MCF 10A (cell line): ENCODE measurements around the gene DYSF. TPM values are rescaled to one million over a fixed set of nuclear protein-coding genes. Genes with fewer than 3 reads are reported as not detected.
"Not testable (repeated sequence)": the region's sequence is repeated elsewhere in the genome, so short reads cannot be mapped to it uniquely, and the experiment has no call there.

Experiments used
- Bru-seq: library from RNA; stranded (reverse); fragments of 400-500 nt; gene quantifications from one replicate; lab custom pipeline; 2021; lab: Mats Ljungman, UMichigan
- BruChase-seq, 2 experiments: library from RNA; stranded (reverse); fragments of 400-500 nt; gene quantifications; one replicate each; lab custom pipeline; 2021; lab: Mats Ljungman, UMichigan
- BruUV-seq: library from RNA; stranded (reverse); fragments of 400-500 nt; replicated peaks from 2 replicates; lab custom pipeline; 2021; lab: Mats Ljungman, UMichigan
- CTCF ChIA-PET: fragments of 300-600 bp; sonication (Branson Sonifier 250); formaldehyde crosslinking; extraction: SDS; loops from one replicate; lab custom pipeline; 2021; ENCODE audit warnings: antibody characterized with exemption, inconsistent platforms; lab: Yijun Ruan, JAX
- POLR2A ChIA-PET: fragments of 300-600, 350-650 bp; sonication (Branson Sonifier 250); formaldehyde crosslinking; extraction: SDS; loops from one replicate; lab custom pipeline; 2020; ENCODE audit warnings: antibody characterized with exemption, inconsistent platforms; lab: Yijun Ruan, JAX
- DNase-seq: peaks from one replicate; pipeline ENCODE4 v3.0.0-alpha.2; 2018; ENCODE audit not compliant: unreplicated experiment
- H3K27ac Mint-ChIP-seq: one replicate; pipeline ENCODE4 v1.8.0; 2022; ENCODE audit warnings: mild to moderate bottlenecking, low read depth, mixed read lengths; ENCODE audit not compliant: unreplicated experiment
- H3K27me3 Mint-ChIP-seq: one replicate; pipeline ENCODE4 v1.8.0; 2022; ENCODE audit warnings: mixed read lengths; ENCODE audit not compliant: insufficient read depth, unreplicated experiment
- H3K36me3 Mint-ChIP-seq: one replicate; pipeline ENCODE4 v1.8.0; 2022; ENCODE audit warnings: mild to moderate bottlenecking, moderate library complexity, mixed read lengths; ENCODE audit not compliant: insufficient read depth, unreplicated experiment
- H3K4me1 Mint-ChIP-seq: one replicate; pipeline ENCODE4 v1.8.0; 2022; ENCODE audit warnings: mixed read lengths; ENCODE audit not compliant: insufficient read depth, unreplicated experiment
- H3K4me3 Mint-ChIP-seq: one replicate; pipeline ENCODE4 v1.8.0; 2022; ENCODE audit warnings: mild to moderate bottlenecking, moderate library complexity, mixed read lengths; ENCODE audit not compliant: unreplicated experiment
- H3K9me3 Mint-ChIP-seq: one replicate; pipeline ENCODE4 v1.8.0; 2022; ENCODE audit warnings: mixed read lengths; ENCODE audit not compliant: unreplicated experiment
- CTCF ChIP-seq: fragments of 200-600 bp; IDR thresholded peaks from one replicate; pipeline ENCODE4 v1.8.0; 2022; ENCODE audit warnings: antibody characterized with exemption, mild to moderate bottlenecking; ENCODE audit not compliant: unreplicated experiment
- intact Hi-C: fragments of 100-400 bp; cut with micrococcal nuclease; formaldehyde crosslinking; loops from 2 replicates; pipeline ENCODE4 v1.14.1; 2022
- long read RNA-seq: library from polyadenylated mRNA; stranded (forward); transcript quantifications from one replicate; pipeline ENCODE4 v2.0.0, GENCODE V29; 2022
- total RNA-seq: library from RNA; stranded (reverse); gene quantifications from 2 replicates; pipeline ENCODE4 v1.2.3, GENCODE V29; 2022

Gene DYSF
- 2.0 and 2.1 TPM in 2 replicates for total RNA-seq
- percentile 27 among the genes with signal in this experiment for Bru-seq, nascent RNA
- BruChase-seq, experiment 1, labeled RNA remaining after a 6-hour chase = percentile 27 among the genes with signal in this experiment
- BruChase-seq, experiment 2, labeled RNA remaining after a 2-hour chase = percentile 26 among the genes with signal in this experiment
- long read RNA-seq, partial matches to known transcripts = 1 of 2 reads
- long read RNA-seq, other reads (novel, unspliced or antisense) = 1 of 2 reads

DNA sequence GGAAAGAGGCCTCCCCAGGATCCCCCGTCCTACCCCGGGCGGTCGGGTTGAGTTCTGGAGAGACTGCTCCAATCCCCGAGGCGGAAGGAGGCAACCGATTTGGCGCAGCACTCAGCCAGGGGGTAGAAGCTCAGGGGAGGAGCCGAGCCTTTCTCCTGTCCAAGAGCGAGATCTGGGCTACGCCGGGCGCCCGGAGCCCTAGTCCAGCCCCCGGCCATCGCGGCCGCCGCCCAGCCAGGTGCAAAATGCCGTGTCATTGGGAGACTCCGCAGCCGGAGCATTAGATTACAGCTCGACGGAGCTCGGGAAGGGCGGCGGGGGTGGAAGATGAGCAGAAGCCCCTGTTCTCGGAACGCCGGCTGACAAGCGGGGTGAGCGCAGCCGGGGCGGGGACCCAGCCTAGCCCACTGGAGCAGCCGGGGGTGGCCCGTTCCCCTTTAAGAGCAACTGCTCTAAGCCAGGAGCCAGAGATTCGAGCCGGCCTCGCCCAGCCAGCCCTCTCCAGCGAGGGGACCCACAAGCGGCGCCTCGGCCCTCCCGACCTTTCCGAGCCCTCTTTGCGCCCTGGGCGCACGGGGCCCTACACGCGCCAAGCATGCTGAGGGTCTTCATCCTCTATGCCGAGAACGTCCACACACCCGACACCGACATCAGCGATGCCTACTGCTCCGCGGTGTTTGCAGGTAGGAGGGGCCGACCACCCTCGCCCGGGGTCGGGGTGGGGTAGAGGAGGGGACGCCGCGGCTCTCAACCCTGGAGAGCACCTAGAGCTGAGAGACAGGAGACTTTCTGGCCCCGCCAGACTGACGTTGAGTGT, at the start of gene DYSF:
TSS of gene DYSF (plus strand) at position 158 of the 817 bp plus-strand sequence.
- H3K36me3 Mint-ChIP-seq = peaks cover 6% of the 10 kb centered on the region
- H3K4me1 Mint-ChIP-seq = peaks cover 25% of the 10 kb centered on the region
- CTCF ChIA-PET = interaction anchor here (0.8 to 2.2 kb wide), 3 partner anchors 57 to 154 kb away, joined by 3 to 5 read pairs (median 3); partner anchors contain the start of gene ZNF638
- peak; percentile 35 for DNase-seq
- intact Hi-C loops = no loop called here
- no peak within 1 kb of the TSS for H3K27ac Mint-ChIP-seq
- no peaks in the 10 kb centered on the region for H3K27me3 Mint-ChIP-seq
- no TSS peak for BruUV-seq
- TF ChIP-seq CTCF = no peak
- POLR2A ChIA-PET = interaction anchor here (0.6 to 1.9 kb wide), 9 partner anchors 8 to 283 kb away, joined by 3 to 6 read pairs (median 5); no protein-coding TSS in a partner anchor
- H3K9me3 Mint-ChIP-seq = no peaks in the 10 kb centered on the region
- H3K4me3 Mint-ChIP-seq = peak within 1 kb of the TSS; percentile 62

DNA sequence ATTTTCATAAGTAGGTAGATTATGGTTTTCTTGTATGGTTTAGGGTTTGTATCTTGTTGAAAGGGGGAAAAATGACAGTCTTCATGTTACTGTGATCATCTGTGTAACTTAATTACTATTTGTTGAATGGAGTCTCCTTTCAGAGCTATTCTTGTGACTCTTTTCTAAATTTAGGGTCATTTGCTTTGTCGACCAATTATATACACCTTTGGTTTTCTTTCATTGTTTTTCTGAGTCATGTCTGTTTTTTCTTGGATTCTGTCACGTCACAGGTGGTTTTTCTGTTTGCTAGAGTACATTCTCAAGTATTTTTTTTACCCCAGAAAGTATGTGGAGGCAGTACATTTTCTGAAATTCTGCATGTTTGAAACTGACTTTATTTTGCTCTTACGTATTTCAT, 43.8 kb upstream of the DYSF start:
- intact Hi-C loops = no loop called here
- H3K4me3 Mint-ChIP-seq = no peak overlapping the region
- H3K36me3 Mint-ChIP-seq = peaks cover 58% of the 10 kb centered on the region
- BruUV-seq = no TSS peak
- peak overlapping the region; percentile 57 for H3K27ac Mint-ChIP-seq
- no peaks in the 10 kb centered on the region for H3K9me3 Mint-ChIP-seq
- ChIA-PET CTCF (interaction anchor here (2.0 kb wide), 1 partner anchor 101 kb away, joined by 8 read pairs; no protein-coding TSS in a partner anchor), POLR2A (no interaction called here)
- TF ChIP-seq CTCF = no peak
- DNase-seq = no peak
- no peaks in the 10 kb centered on the region for H3K27me3 Mint-ChIP-seq
- H3K4me1 Mint-ChIP-seq = no peaks in the 10 kb centered on the region

- DNase-seq = no peak
- BruUV-seq = no TSS peak
- Mint-ChIP-seq H3K4me1 (no peaks in the 10 kb centered on the region), H3K27ac (no peak overlapping the region), H3K36me3 (peaks cover 49% of the 10 kb centered on the region), H3K9me3 (no peaks in the 10 kb centered on the region), H3K4me3 (no peak overlapping the region), H3K27me3 (no peaks in the 10 kb centered on the region)
- ChIA-PET CTCF (no interaction called here), POLR2A (no interaction called here)
- intact Hi-C loops = no loop called here
- no peak for TF ChIP-seq CTCF
These were observed 42.7 kb upstream of the DYSF start for GRCh38 chr2:71410696-71411095.

DNA sequence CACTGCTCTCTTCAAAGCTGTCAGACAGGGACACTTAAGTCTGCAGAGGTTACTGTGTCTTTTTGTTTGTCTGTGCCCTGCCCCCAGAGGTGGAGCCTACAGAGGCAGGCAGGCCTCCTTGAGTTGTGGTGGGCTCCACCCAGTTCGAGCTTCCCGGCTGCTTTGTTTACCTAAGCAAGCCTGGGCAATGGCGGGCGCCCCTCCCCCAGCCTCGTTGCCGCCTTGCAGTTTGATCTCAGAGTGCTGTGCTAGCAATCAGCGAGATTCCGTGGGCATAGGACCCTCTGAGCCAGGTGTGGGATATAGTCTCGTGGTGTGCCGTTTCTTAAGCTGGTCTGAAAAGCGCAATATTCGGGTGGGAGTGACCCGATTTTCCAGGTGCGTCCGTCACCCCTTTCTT, 36.5 kb upstream of the DYSF start:
- H3K9me3 Mint-ChIP-seq, BruUV-seq, DNase-seq, H3K4me1 Mint-ChIP-seq, CTCF ChIA-PET, intact Hi-C loops, H3K27me3 Mint-ChIP-seq: not testable (repeated sequence)
- POLR2A ChIA-PET = interaction anchor here (1.2 to 1.7 kb wide), 2 partner anchors 8 to 18 kb away, joined by 6 read pairs; no protein-coding TSS in a partner anchor
- peak overlapping the region; percentile 10 for H3K27ac Mint-ChIP-seq
- H3K4me3 Mint-ChIP-seq = peak overlapping the region; percentile 67
- H3K36me3 Mint-ChIP-seq = peaks cover 15% of the 10 kb centered on the region
